Fibroblast of pulmonary artery (primary cell): ENCODE results near the gene TTLL5.
A peak's percentile ranks its signal among the peaks of the same experiment; 100 is the strongest.
"Not testable (repeated sequence)": the region's sequence is repeated elsewhere in the genome, so short reads cannot be mapped to it uniquely, and the experiment has no call there.

Source experiments
- DNase-seq: peaks from one replicate; pipeline ENCODE4 v3.0.0-alpha.2; 2010; ENCODE audit warnings: low read depth
- H3K4me3 ChIP-seq: replicated peaks from 2 replicates; pipeline ENCODE4 v1.5.1; 2011; ENCODE audit warnings: low read depth, mild to moderate bottlenecking, control low read depth, low read length, moderate library complexity
- TF ChIP-seq, protein P1 (sequence below): IDR thresholded peaks from 2 replicates; pipeline ENCODE4 v1.5.1; 2011; ENCODE audit warnings: mild to moderate bottlenecking, control low read depth, low read length, inconsistent platforms; ENCODE audit errors: missing control alignments

TTLL5 gene

GRCh38 chr14:75840911-75841310 lies 179.9 kb downstream of the TTLL5 start:
- TF ChIP-seq, protein P1, sequence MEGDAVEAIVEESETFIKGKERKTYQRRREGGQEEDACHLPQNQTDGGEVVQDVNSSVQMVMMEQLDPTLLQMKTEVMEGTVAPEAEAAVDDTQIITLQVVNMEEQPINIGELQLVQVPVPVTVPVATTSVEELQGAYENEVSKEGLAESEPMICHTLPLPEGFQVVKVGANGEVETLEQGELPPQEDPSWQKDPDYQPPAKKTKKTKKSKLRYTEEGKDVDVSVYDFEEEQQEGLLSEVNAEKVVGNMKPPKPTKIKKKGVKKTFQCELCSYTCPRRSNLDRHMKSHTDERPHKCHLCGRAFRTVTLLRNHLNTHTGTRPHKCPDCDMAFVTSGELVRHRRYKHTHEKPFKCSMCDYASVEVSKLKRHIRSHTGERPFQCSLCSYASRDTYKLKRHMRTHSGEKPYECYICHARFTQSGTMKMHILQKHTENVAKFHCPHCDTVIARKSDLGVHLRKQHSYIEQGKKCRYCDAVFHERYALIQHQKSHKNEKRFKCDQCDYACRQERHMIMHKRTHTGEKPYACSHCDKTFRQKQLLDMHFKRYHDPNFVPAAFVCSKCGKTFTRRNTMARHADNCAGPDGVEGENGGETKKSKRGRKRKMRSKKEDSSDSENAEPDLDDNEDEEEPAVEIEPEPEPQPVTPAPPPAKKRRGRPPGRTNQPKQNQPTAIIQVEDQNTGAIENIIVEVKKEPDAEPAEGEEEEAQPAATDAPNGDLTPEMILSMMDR = no peak
- DNase-seq = no peak
- no peak overlapping the region for H3K4me3 ChIP-seq

DNA sequence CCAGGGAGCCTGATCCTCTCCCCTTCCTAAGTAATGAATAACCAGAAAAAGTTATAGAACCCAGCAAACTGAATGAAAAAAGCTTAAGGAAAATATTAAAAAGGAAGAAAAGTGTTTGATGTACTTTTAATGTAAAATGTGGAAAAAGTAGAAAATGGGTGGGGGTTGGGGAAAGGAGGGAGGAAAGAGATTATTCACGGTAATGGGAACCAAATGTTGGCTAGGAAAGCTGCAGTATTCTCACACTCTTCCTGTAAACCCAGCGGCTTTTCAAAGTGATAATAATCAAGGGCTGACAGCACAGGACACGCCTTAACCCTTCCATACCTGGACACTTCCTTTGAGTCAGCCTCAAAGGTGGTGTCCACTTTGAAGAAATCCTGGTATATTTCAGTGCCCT lies 181.5 kb downstream of the TTLL5 start:
- no peak overlapping the region for H3K4me3 ChIP-seq
- TF ChIP-seq, protein P1 = no peak
- no peak for DNase-seq

DNA sequence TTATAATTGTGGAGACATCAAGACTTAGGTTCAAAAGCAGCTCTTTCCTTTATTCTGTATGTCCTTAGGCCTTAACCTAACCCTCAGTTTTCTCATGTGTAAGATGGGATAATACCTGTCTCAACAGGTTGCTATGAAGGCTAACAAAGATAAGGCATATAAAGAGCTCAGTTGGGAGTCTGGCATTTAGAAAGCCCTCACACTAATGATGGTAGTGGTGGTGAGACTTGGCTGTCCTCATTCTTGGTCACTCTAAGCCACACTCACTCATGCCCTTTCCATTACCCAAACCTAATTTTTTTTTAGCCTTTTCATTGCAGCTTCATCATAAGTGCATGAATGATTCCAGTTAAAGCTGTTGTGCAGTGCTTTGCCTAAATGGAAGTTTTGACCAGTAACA lies 183.4 kb downstream of the TTLL5 start:
- H3K4me3 ChIP-seq = no peak overlapping the region
- no peak for DNase-seq
- TF ChIP-seq, protein P1 = no peak

- no peak for DNase-seq
- no peak overlapping the region for H3K4me3 ChIP-seq
- TF ChIP-seq, protein P1 = no peak
Measured at GRCh38 chr14:75845136-75845804, 184.2 kb downstream of the TTLL5 start.

DNA sequence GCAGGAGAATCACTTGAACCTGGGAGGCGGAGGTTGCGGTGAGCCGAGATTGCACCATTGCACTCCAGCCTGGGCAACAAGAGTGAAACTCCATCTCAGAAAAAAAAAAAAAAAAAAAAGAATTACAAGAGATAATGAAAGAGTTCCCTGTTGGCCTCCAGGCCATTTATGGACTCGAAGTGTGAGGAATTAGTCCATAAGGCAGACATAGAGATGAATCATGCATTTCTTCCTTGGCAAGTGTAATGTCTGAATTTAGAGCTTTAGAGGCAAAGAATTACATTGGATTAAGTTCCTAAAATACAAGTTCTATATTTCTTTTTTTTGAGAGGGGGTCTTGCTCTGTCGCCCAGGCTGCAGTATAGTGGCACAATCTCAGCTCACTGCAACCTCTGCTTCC lies 185.6 kb downstream of the TTLL5 start:
- peak; percentile 40 for DNase-seq
- H3K4me3 ChIP-seq = not testable (repeated sequence)

- TF ChIP-seq, protein P1 = no peak
- H3K4me3 ChIP-seq = no peak overlapping the region
- no peak for DNase-seq
Measured at GRCh38 chr14:75847584-75847983, 186.5 kb downstream of the TTLL5 start.

GRCh38 chr14:75848167-75848913 lies 187.3 kb downstream of the TTLL5 start:
- no peak overlapping the region for H3K4me3 ChIP-seq
- TF ChIP-seq, protein P1 = no peak
- DNase-seq = no peak
